NOMO-1 treated with dmso at 0.1 percent for 144 hours (cell line): Measurements from ENCODE around the gene KCNK16.
A peak's percentile ranks its signal among the peaks of the same experiment; 100 is the strongest.

Source experiments
- DNase-seq: peaks from one replicate; lab custom pipeline; 2025; ENCODE audit not compliant: unreplicated experiment; lab: John Stamatoyannopoulos, UW

KCNK16 gene

DNA sequence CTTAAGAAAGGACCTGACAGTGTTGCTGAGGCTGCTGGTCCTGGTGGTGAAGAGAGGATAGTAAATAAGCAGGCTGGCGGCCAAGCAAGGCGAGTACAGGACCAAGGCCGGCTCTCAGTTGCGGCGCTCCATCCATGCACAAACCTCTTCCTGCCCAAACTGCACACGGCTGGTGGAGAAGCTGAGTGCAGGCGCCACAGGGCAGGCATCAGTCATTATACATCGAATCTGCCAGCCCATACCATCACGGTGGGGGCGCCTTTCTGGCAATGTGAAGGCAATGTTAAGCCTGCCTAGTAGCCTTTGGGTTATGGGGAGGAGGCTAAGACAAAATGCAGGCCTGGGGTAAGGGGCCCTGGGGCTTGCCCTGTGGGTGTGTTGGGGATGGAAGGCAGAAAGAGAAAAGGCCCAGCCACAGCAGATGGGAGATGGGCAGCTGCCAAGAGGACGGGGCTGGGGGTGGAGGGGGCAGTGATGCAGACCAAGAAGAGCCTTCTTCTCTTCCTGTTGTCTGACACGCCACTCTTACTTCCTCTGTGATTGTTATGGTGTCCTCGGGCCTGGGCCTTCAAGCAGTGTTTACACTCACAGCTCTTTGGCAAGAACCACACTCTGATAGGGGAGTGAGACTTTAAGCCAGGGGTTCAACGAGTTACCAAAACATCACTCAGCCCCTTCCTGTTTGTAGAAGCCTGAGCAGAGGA, 20.3 kb upstream of the KCNK16 start:
- no peak for DNase-seq

DNA sequence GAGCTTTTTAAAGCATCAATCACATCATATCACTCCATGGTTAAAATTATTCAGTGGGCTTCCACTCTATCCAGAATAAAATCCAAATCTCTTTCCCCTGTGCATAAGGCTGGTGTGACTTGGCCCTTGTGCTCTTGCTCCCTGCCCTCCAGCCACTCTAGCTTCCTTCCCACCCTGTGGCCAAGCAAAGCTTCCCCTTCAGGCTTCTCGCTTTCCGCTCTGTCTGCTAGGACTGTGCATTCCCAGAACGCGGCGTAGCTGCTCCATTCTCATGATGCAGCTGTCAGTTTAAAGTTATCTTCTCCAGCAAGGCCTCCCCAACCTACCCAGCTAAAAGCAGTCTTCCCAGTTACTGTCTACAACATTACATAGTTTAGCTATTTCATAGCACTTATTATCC, 19.4 kb upstream of the KCNK16 start:
- no peak for DNase-seq

DNA sequence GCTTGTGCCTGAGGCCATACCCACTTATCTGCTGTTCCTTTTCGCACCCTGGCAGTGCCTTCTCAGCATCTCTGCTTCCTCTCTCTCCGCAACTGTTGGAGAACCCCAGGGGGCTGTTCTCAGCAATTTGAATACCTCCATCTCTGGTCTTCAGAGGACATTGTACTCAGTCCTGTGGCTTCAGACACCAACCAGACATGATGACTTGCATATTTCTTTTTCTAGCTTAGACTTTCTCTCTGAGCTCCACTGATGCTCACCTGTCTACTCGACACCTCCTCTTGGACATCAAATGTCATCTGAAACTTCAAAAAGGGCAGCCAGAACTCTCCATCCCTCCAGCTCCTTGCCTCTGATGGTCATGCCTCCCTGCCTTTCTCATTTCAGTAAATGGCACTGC, 18.9 kb upstream of the KCNK16 start:
- no peak for DNase-seq

DNA sequence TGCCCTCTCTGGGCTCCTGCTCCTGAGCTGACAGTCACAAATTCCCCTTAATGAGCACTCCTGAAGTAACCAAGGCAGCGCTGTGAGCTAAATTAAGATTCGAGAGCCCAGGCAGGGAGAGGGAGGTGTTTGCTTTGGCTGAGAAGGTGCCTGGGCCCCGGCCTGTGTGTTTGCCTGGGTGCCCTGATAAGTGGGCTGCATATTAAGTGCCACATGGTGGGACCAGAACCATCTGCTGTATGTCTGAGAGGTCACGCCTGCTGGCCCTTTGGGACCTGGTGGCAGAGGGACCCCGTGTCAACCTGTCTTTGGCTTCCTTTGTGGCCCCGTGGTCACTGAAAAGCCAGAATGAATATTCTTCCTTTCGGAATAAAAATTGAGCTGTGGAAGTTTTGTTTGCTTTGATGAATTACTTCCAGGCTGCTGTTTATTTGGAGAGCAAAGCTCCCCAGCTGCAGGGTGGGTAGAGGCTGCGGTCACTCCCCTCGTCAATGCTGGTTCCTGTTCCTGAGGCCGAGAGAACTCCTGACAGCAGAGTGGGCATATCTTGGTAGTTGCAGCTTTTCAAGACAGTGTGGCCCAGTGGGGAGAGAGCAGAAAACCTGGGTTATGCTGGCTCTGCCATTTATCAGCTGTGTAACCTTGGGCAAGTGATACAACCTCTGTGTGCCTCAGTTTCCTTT, 17.5 kb upstream of the KCNK16 start:
- no peak for DNase-seq

DNA sequence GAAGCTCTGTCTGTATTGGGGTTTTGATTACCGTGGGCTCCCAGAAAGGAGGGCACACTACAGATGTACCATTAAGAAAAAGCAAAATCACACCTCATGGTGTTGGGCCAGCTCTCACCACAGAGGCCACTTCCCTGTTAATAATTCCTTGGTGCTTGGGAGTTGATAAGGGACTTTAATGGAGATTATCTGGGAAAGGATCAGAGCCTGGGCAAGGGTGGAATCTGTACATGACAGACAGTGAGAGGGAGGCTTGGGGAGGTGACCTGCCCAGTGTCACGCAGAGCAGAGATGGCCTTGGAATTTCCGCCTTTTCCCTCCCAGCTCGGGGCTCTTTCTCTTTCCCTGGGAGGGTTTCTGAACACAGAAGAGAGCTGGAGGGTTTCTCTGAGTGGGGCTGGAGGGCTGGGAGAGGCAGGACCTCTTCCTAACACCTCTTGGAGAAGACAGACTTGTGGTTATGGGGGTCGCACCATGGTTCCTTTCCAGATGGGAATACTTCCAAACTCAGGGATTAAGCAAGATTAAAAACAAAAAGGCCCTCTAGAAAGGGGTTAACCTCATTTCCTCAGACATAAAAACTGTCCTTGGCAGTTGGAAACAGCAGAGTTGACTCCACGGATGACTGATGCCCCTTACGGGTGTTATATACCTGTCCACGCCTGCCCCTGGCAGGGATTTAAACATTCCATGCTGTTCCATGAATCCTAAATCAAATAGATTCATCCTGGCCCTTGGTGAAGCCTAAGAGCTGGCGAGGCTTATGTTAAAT, 16.8 kb upstream of the KCNK16 start:
- DNase-seq = no peak

DNA sequence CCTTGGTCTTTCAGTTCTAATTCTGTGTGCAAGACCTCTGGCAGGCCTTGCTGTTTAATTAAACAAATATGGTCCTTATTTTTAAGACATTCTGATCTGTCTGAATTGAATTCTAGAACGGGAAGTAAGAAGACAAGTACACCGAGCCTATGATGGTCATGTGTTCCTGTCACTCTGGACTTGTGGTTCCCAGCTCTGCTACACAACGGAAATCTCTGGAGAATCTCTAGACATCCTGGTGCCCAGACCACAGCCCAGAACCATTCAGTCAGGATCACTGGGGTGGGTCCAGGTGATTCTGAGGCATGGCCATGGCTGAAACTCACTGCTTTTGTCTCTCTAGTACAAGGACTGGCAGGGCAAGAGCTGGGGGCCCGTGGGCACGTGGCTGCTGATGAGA, 15.9 kb upstream of the KCNK16 start:
- no peak for DNase-seq

DNA sequence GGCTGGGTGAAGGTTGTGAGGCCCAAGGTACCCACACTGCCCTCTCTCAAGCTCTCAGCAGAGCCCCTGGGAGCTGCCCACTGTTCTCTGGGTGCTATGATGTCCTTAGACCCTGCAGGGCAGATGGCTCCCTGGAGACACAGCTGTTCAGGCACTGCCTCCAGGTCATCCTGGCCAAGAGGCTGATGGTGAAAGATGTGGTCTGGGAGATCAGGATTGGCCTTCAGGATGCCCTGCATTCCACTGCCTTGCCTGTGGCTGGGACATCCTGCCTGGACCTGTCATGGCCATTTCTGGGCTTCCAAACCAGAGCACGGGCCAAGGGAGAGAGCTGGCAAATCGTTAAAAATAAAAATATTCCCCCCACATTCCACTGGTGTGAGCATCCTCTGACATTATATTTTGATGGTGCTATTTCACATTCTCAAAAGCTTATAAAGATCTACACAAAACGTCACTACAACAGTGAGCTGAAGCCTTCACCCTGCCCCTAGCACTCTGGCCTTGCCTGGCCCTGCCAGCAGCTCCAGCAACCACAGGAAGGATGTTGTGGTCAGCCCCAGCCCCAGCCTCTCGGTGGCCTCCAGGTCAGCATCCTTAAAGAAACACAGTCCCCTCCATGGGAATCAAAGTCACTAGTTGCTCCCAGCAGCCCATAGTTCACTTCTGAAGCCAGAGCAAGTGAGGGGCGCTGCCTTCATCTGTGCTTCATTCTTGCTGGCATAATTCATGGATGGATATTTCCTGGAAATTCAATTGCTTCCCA, 13.5 kb upstream of the KCNK16 start:
- peak; percentile 29 for DNase-seq

DNA sequence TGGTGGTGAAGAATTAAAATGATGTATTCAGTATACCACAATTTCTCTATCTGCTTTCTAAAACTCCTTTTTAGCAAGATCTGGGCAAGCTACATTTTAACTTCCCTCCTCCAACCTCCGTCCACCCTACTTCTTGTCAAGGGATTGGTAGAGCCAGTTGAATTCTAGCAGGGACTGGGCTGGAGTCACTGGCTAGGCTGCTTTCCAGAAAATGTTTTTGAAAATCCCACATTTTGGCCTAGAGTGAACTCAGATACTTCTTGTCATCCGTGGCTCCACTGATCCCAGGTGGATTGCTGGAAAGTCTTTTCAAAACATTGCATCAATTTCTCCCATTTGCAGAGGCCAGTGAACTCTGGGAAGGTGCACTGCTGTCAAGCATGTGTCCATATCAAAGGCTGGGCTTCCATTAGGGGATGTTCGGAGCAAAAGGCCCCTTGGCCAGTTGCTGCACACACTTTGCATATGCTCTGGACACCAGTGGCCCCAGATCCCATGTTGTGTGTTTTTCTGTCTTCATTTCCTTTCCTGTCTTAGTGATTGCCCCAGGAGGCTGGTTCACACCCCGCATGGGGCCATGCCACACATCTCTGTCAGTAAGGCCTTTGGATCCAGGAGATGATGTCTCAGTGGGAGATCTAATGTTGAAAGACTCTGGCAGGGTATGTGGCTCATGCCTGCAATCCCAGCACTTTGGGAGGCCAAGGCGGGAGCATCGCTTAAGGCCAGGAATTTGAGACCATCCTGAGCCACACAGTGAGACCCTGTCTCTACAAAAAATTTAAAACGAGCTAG, 11.3 kb upstream of the KCNK16 start:
- DNase-seq = no peak

DNA sequence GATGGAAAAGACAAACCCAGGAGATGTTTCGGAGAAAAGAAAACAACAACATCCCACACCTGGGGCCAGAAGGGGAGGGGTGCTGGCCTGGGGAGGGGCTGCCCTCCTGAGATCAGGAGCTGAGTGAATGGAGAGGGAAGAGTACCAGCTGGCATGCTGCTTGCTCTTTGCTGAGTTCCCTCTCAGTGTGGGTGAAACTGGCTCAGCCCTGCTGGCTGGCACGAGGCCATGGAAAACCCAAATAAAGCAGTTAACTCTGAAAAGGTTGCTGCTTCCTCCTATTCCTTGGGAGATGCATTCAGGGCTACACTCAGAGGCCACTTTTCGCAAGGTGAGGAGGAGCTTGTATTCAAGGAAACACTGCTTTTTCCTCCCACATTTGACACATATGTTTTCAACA, 8.0 kb upstream of the KCNK16 start:
- no peak for DNase-seq

DNA sequence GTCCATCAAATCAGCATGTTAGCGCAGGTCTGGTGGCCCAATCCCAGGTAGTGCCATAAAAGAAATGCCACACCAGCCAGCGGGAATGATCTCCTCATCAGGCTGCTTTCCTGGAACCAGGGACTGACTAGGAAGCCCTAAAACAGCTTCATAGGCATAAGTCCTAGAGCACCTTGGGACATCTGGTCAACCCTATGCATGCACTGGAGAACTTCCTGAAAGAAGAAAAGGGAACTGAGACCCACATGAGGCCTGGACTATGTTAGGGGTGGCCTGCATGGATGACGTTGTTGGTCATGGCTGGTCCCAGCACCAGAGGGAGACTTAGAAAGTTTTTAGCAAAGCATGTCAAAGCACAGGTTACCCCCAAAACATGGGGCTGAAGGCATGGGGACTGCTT, 7.6 kb upstream of the KCNK16 start:
- DNase-seq = peak; percentile 63

DNA sequence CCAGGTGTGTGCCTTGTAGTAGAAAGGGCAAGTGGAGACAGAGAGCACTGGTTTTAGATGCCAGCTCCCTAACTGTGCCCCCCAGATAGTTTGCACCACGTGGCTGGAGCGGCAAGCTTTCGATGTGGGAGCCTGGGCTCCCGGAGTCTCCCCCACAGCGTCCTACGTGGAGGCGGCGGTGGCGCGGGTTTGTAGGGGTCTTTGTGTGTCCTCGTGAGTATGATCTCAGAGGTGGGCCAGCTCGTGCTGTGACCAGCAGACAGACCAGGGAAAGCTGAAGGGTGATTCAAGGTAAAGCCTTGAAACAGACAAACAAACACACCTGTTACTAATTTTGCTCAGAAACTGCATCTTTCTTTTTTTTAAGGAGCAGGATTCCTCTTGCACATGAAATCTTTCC, 5.6 kb upstream of the KCNK16 start:
- no peak for DNase-seq

DNA sequence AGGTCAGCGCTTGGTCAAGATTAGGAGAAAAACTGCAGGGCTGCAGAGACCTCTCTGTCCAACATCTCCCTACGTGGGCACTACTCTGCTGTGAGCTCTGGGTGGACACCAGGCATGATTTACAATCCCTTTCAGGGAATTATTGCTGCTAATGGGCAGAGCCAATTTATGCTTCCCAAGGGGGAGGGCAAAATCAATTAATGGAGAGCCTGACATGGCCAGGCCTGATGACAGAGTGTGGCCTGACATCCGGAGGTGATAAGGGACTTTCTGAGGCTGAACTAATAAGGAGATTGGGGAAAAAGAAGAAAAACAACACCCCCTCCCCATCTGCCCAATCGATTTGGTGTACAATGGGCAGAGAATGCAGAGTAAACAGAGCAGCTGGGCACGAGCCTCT, 5.0 kb upstream of the KCNK16 start:
- no peak for DNase-seq

DNA sequence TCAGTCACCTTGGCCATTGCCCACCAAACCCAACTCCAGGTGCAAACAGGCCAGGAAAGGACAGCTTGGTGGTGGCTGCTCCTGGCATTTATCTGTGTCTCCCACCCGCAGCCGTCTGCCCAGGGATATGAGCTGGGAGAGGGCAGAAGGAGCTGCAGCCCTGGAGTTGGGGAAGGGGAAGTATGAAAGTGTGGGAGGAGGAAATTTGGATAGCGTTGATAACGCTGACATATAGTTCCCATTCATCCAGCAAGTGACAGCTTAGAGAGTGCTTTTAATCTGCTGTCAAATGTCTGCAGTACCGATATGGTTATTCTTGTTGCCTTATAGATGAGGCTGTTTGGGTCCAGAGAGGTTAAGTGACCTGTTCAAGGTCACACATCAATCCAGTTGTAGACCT, 741 bp downstream of the KCNK16 start:
- no peak for DNase-seq

DNA sequence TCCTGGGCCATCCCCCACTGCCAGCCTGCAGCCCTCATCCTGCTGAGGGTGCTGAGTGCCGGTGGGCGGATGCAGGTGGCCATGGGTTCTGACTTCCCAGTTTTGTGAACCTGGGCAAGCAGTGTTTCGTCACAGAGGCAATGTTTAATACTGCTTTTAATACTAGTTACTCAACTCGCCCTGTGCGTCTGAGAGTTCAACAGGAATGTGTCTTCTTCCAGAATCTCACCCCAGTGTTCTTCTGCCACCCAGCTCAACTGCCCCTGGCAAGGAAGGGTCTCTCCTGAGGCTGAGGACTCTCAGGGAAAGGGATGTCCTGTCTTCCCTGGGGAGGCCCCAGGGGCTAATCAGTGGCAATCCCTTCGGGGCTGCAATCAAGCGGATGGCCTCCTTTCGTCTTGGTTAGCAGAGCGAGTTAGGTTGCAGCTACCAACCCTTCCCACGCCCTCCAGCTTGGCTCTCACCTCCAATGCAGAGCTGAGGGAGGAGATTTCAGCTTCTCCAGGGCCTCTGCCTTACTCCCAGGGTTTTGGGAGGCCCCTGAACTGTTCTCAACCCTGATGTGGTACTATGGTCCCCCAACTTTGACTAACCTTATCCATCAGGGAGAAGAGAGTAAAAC, 2.0 kb downstream of the KCNK16 start:
- no peak for DNase-seq

DNA sequence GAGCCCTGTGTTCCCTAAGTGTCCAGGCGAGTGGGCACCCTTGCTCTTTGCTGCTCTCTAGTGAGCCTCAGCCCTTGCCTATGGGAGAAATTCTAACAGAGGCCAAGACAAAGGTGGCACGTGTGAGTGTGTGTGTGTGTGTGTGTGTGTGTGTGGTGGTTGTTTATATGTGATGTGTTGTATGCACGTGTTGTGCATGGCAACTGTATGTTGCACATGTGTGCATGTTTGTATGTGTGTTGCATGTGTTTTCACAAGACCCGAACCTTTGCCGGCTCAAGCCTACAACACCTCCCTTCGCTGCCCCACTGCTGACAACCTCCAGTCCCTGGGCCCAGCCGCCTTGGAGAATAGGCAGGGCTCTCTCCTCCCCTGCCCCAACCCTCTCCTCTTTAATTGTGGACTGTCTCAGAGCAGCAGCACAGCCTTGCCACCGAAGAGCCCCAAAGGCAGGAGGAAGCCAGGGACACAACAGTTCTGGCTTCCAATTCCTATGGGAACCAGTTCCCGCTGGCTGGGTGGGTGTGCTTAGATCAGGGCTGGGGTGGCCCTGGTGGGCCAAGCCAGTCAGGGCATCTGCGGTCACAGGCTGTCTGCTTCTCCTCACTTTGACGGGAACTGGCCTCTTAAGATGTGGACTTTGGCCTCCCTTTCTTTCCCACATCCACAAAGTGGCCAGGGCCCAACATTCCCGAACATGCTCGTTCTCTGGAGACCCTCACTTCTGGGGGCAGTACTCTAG, 2.7 kb downstream of the KCNK16 start:
- no peak for DNase-seq

DNA sequence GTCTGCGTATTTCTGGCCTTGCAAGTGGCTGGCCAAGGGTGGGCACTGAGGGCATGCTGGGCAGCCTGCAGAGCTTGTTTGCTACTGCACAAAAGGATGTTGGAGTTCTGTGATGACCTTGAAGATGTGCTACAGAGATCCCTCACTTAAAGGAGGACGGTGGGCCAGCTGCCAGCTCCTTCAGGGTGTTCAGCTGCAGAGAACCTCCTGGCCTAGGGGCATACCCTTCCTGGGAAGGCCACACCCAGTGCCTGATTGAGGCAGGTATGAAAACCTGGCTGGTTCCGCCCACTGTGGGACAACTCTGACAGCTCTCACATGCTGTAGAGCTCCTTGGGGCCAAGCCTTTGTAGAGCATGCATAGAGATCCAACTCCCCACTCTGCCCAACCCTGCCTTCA, 5.2 kb downstream of the KCNK16 start:
- DNase-seq = no peak

DNA sequence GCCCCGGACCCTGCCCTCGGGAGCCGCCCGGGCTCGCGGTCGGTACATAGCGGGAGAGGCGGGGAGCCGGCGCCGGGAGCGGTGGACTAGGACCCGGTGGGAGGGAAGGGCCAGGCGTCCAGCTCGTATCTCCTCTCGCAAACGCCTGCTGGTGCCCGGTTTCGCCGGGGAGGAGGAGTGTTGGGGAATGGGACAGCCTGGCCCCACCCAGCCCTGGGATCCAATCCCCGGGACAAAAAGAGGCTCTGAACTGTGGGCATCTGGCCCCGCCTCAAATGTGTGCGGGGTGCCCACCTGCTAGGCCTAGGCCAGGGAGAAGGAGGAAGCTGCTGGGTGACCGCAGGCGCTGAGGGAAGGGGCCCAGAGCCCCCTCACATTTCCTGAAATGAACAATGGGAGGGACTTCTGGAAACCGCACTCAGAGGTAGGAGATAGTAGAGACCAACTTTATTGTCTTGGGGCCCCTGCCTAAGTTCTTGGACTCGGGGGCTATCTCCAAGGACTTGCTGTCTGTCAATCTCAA, 8.2 kb downstream of the KCNK16 start, which contains the start of gene KCNK17:
TSS of gene KCNK17 (minus strand) at position 147 of the 523 bp plus-strand sequence. CDS start at position 48, 99 bp downstream.
- DNase-seq = peak; percentile 17

DNA sequence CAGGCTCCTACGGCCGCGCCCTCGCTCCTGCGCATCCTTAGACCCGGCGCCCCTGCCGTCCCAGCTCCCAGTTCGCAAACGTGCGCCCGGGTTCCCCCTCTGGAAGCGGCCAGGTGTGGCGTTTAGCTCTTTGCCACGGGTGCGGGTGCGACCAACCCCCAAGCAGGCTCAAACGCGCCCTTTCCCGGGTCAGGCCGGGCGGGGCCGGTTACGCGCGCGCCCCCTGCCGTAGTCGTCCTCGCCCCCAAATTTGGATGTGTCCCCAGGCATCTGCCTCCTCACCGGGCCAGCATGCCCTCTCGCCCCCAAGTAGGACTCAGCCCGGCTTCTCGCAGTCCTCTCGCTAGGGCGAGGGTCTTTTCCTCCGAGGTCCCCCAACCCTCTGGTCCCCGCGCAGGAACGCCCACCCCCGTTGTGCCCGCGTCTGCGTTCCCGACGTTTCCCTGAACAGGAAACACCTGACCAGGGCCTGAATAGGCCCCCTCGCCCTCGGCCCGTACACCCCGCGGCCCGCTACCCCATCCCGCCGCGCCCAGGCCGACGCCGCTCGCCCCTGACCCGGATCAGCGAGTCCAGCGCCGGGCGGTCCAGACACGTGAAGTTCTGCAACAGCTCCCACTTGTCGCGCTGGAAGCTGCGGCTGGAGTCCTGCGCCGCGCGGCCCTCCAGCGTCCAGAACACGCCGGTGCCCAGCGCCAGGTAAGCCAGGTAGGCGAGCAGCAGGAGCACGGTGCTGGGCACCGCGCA, 8.8 kb downstream of the KCNK16 start:
- DNase-seq = no peak
